NCI-H1417 treated with DMSO at 0.1 percent for 48 hours (cell line): ENCODE results near the gene C3orf33.

ENCODE experiments used
- DNase-seq: peaks from one replicate; lab custom pipeline; 2025; lab: John Stamatoyannopoulos, UW

The C3orf33 gene

GRCh38 chr3:155741603-155742002 lies 64.5 kb downstream of the C3orf33 start:
- DNase-seq = no peak

GRCh38 chr3:155741101-155741500 lies 65.0 kb downstream of the C3orf33 start:
- DNase-seq = no peak

- DNase-seq = no peak
Measured at GRCh38 chr3:155739154-155739553, 66.9 kb downstream of the C3orf33 start.

- DNase-seq = no peak
Measured at GRCh38 chr3:155738580-155739076, 67.5 kb downstream of the C3orf33 start.

GRCh38 chr3:155737844-155738460 lies 68.1 kb downstream of the C3orf33 start:
- DNase-seq = no peak

- no peak for DNase-seq
Measured at GRCh38 chr3:155736381-155736780, 69.7 kb downstream of the C3orf33 start.

GRCh38 chr3:155730843-155731242 lies 75.2 kb downstream of the C3orf33 start:
- no peak for DNase-seq

GRCh38 chr3:155727836-155728235 lies 78.2 kb downstream of the C3orf33 start:
- no peak for DNase-seq

- DNase-seq = peak; percentile 36
Measured at GRCh38 chr3:155714295-155714718, 91.8 kb downstream of the C3orf33 start.
